ENCODE measurements around the gene IGF2BP2.
"Not testable (repeated sequence)": the region's sequence is repeated elsewhere in the genome, so short reads cannot be mapped to it uniquely, and the experiment has no call there.

IGF2BP2 gene

GRCh38 chr3:185831990-185832389, 7.1 kb upstream of the IGF2BP2 start:
- DNase-seq = no peak

- no peak for DNase-seq
Observed at GRCh38 chr3:185831195-185831594, 6.4 kb upstream of the IGF2BP2 start.

- no peak for DNase-seq
Observed at GRCh38 chr3:185830018-185830797, 5.4 kb upstream of the IGF2BP2 start.

GRCh38 chr3:185828755-185829154, 3.9 kb upstream of the IGF2BP2 start:
- DNase-seq = no peak

GRCh38 chr3:185827595-185828344, 2.9 kb upstream of the IGF2BP2 start:
- peak; percentile 33 for DNase-seq

- DNase-seq = peak; percentile 72
Observed at GRCh38 chr3:185825639-185826481, 1.0 kb upstream of the IGF2BP2 start.

- DNase-seq = peak; percentile 57
Observed at GRCh38 chr3:185824051-185825005, 514 bp downstream of the IGF2BP2 start.

- DNase-seq = peak; percentile 75
Observed at GRCh38 chr3:185823078-185824044, 1.5 kb downstream of the IGF2BP2 start.

GRCh38 chr3:185822221-185823000, 2.4 kb downstream of the IGF2BP2 start:
- no peak for DNase-seq

GRCh38 chr3:185820973-185821758, 3.7 kb downstream of the IGF2BP2 start:
- DNase-seq = peak; percentile 37

- DNase-seq = no peak
Observed at GRCh38 chr3:185818267-185818875, 6.5 kb downstream of the IGF2BP2 start.

- peak; percentile 63 for DNase-seq
Observed at GRCh38 chr3:185815391-185816282, 9.2 kb downstream of the IGF2BP2 start.

GRCh38 chr3:185813691-185814215, 11.1 kb downstream of the IGF2BP2 start:
- peak; percentile 55 for DNase-seq

- DNase-seq = no peak
Observed at GRCh38 chr3:185813205-185813604, 11.6 kb downstream of the IGF2BP2 start.

GRCh38 chr3:185807445-185808068, 17.3 kb downstream of the IGF2BP2 start:
- DNase-seq = peak; percentile 41

GRCh38 chr3:185798831-185799110, 26.1 kb downstream of the IGF2BP2 start:
- DNase-seq = not testable (repeated sequence)
